Spleen (tissue), 7 donors: ENCODE results near the gene RELCH.

Source experiments
- CTCF ChIP-seq, 11 experiments: fragments of 200-600 bp in 7 of 11; fragments of 450-650 bp in 4 of 11; sonication (generic) in 4 of 11; IDR thresholded peaks in 8 of 11; conservative IDR thresholded peaks in 3 of 11; 1 replicate in 7 of 11; 2 replicates in 4 of 11; pipeline versions ENCODE4 v1.4.0 to v1.8.0; 2016 to 2021; ENCODE audit warnings: antibody characterized with exemption in 11 of 11, inconsistent platforms in 4 of 11, mild to moderate bottlenecking in 1 of 11
- POLR2A ChIP-seq, 3 donors: fragments of 450-650 bp; IDR thresholded peaks; one replicate each; pipeline ENCODE4 v1.5.1; 2017; ENCODE audit warnings: antibody characterized with exemption in 3 of 3, mild to moderate bottlenecking in 1 of 3
- donor health status: DM: no; HTN: no; CAD: no; lungs with moderate emphysema.
- donor health status: DM: no; HTN: no; CAD: no.
- donor health status: DM: no; HTN: no; CAD: no.

- TF ChIP-seq CTCF (IDR thresholded peaks at IDR 0.05 in 8 of 11, conservative IDR thresholded peaks at IDR 0.05 in 3 of 11) (no peak), POLR2A (IDR thresholded peaks at IDR 0.05) (no peak)
Measured at GRCh38 chr18:62347089-62347506, 160.0 kb downstream of the RELCH start.
